Subcutaneous preadipocyte (primary cell): ENCODE data around the gene OR10A2. TPM values are rescaled to one million over a fixed set of nuclear protein-coding genes. Genes with fewer than 3 reads are reported as not detected.

ENCODE experiments used
- total RNA-seq: library from RNA; depleted of rRNA; stranded (reverse); fragments of >200 nt; gene quantifications from 2 replicates; pipeline ENCODE4 v1.2.3, GENCODE V29; 2012

The OR10A2 gene
- total RNA-seq, result not detected in 2 replicates

GRCh38 chr11:6862961-6863360, at the start of gene OR10A2:
Gene OR10A2 (plus strand): TSS chr11:6863057. CDS start chr11:6869755, 6,698 bp downstream.

GRCh38 chr11:6845383-6845782, 17.5 kb upstream of the OR10A2 start, which contains the start of gene OR10A5:
Gene OR10A5 (plus strand): TSS chr11:6845683. CDS start chr11:6845683, 0 bp downstream.

GRCh38 chr11:6876325-6876724, 13.5 kb downstream of the OR10A2 start, which contains the start of gene OR10A4:
Gene OR10A4 (plus strand): TSS chr11:6876625. CDS start chr11:6876648, 23 bp downstream.

GRCh38 chr11:6892400-6892799, 29.5 kb downstream of the OR10A2 start, which contains the start of gene OR2D2:
Gene OR2D2 (minus strand): TSS chr11:6892500. CDS start chr11:6892500, 0 bp downstream.

GRCh38 chr11:6920702-6921101, 57.8 kb downstream of the OR10A2 start, which contains the start of gene OR2D3:
Gene OR2D3 (plus strand): TSS chr11:6921002. CDS start chr11:6921002, 0 bp downstream.

Other genes with a start within 250 kb of the OR10A2 start
- 56.7 and 93.3 TPM in 2 replicates for gene TPP1, start 243.6 kb upstream of the OR10A2 start, total RNA-seq
- 0.37 and 0.78 TPM in 2 replicates for gene DCHS1, start 207.2 kb upstream of the OR10A2 start, total RNA-seq
- gene MRPL17, start 179.7 kb upstream of the OR10A2 start, total RNA-seq, result 48.1 and 66.5 TPM in 2 replicates
- gene OR2AG2, start 91.1 kb upstream of the OR10A2 start, total RNA-seq, result under 0.01 and 0.20 TPM in 2 replicates
- gene OR2AG1, start 80.0 kb upstream of the OR10A2 start, total RNA-seq, result under 0.01 TPM in 1 of 2 replicates, not detected in the other
- under 0.01 and 0.59 TPM in 2 replicates for gene OR6A2, start 63.4 kb upstream of the OR10A2 start, total RNA-seq
- not detected in 2 replicates for gene OR10A5, start 17.4 kb upstream of the OR10A2 start, total RNA-seq
- gene OR10A4, start 13.6 kb downstream of the OR10A2 start, total RNA-seq, result not detected in 2 replicates
- gene OR2D2, start 29.4 kb downstream of the OR10A2 start, total RNA-seq, result under 0.01 and 0.78 TPM in 2 replicates
- gene OR2D3, start 57.9 kb downstream of the OR10A2 start, total RNA-seq, result under 0.01 TPM in 1 of 2 replicates, not detected in the other
- gene ZNF215, start 63.4 kb downstream of the OR10A2 start, total RNA-seq, result 2.2 and 5.7 TPM in 2 replicates
- 1.2 and 1.8 TPM in 2 replicates for gene ZNF214, start 157.3 kb downstream of the OR10A2 start, total RNA-seq
- gene NLRP14, start 157.4 kb downstream of the OR10A2 start, total RNA-seq, result under 0.01 and 0.20 TPM in 2 replicates
- not detected in 2 replicates for gene RBMXL2, start 225.9 kb downstream of the OR10A2 start, total RNA-seq